22Rv1 (cell line): Measurements from ENCODE around the gene EFS.

Source experiments
- CTCF ChIP-seq: fragments of 450-650 bp; IDR thresholded peaks from 2 replicates; pipeline ENCODE4 v1.5.1; 2017; ENCODE audit warnings: mild to moderate bottlenecking
- ZFX ChIP-seq: fragments of 450-650 bp; IDR thresholded peaks from 2 replicates; pipeline ENCODE4 v1.6.1; 2017; ENCODE audit warnings: antibody characterized with exemption, borderline replicate concordance

DNA sequence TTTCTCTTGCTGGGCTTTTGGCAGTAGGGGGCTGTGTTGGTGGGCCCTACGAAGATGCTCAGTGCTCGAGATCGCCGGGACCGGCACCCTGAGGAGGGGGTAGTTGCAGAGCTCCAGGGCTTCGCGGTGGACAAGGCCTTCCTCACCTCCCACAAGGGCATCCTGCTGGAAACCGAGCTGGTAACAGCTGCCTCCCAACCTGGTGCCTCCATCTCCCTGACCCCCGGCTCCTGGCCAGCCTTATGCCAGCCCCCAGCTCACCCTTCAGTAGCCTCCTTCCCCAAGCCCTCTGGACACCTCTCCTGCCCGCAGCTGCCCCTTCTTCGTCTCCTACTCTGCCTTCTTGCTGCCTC, 12.2 kb upstream of the EFS start:
- no peak for TF ChIP-seq CTCF
- no peak for TF ChIP-seq ZFX
